Measurements from ENCODE around the gene GHR.
"Not testable (repeated sequence)": the region's sequence is repeated elsewhere in the genome, so short reads cannot be mapped to it uniquely, and the experiment has no call there.

GHR gene

DNA sequence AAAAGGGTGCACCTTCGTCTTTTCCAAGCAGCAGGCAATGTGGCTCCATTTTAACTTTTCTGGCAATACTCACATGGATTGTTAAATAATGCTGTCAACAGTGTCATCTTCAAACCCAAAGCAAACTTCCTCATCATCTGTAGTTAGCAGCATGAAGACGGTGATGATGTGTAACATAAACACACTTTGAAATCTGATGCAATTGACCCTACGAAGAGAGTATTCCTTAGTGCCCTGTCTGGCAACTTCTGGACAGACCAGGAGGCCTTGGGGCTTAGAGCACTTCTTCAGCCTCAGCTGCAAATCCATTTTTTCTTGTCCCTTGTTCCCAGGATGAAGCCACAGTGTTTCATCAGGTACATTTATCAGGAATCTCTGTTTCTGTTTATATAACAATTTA is 149.1 kb downstream of the GHR start:
- no peak for DNase-seq

- DNase-seq = no peak
Measured at GRCh38 chr5:42573386-42573785, 150.1 kb downstream of the GHR start.

DNA sequence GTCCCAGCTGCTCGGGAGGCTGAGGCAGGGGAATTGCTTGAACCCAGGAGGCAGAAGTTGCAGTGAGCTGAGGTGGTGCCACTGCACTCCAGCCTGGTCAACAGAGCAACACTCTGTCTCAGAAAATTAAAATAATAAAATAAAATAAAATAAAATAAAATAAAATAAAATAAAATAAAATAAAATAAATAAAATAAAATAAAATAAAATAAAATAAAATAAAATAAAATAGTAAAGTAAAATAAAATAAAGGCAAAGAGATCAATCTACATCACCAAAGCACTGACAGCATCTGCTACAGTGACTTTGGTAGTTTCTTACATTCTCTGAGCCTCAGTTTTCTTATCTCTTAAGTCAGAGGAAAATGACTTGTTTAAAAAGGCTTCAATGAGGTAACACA is 152.7 kb downstream of the GHR start:
- not testable (repeated sequence) for DNase-seq

- DNase-seq = not testable (repeated sequence)
Measured at GRCh38 chr5:42578901-42579300, 155.7 kb downstream of the GHR start.

DNA sequence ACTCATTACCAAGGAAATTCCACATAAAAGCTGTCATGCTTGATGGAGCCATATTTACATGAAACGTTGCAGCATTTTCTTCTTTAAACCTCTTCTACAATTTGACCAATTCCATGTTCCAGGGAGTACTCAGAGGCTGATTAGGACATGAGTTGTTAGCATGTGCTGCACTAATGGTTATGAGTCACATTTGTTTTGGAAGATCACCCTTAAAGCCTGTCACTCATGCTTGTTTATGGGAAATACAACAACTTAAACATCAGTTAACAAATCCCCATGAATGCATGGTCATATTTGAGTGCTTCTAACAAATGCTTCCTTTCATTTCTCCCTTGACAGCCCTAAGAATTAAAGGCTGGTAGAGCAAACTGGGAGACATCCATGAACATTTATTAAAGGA is 156.1 kb downstream of the GHR start:
- no peak for DNase-seq

DNA sequence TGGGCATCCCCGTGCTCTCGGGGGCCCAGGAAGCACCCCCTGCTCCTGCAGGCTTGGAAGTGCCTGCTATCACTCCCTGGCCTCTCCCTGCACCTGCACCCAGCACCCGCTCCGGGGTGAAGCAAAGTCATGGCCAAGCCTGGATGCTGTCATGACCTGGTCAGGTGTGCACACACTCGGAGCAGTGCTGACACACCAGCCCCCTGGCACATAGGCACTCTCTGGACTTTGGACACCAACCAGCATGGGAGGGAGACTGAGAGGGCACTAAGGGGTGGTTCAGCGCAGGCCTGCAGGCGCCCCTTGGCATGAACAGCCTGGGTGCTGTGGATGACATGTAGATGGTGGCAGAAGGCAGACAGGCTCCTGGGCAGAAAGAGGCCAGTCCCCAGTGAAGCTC is 158.6 kb downstream of the GHR start:
- DNase-seq = no peak

DNA sequence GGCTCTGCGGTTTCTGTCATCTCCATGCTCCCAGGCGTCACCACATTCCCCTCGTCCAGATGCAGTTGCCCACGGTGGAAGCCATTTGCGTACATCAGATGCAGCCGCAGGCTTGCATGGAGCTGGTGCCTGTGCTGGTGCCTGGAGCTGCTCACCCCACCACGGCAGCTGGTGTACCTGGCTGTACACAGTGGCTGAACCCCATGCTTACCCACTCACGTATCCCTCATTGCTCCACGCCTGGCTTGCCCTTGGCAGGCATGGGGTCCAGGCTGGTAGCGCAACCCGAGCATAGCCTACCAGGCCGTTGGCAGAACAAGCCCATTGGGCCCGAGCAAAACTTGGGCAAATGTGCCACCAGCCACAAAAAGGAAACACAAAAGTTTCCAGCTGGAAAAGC is 159.5 kb downstream of the GHR start:
- DNase-seq = no peak

DNA sequence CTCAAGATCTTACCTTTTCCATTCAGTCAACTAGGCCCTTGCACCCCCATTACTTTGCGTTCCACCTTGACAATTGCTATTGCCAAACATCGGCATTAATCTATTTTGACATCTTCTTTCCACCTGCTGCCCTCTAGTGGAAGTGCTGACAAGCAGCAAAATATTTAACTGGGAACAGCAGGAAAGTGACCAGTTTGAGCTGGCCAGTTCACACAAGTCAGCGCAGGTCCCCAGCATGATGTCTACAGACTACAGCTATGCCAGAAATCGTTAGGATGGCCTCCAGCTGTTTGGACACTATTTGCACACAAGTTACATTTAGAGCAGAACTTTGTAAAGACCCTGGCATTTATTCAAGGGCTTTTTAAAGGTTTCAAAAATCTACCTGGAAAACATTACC is 160.1 kb downstream of the GHR start:
- no peak for DNase-seq

DNA sequence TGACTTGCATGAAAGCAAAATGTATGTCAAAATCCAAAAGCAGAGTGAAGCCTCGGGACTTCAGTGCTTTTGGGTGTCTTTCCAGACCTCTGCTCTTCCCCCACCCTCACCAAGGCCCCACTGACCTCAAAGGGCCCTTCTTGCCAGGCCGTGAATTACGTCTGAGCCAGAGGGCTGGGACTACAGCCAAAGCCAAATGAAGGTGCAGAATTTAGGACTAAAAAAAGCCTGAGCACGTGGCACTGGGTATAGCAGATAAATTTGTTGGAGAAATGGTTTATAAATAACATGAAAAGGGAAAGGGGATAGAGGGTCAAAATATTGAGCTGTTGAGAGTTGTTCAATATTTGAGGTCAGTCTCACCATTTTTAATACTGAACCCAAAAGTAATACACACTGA is 163.4 kb downstream of the GHR start:
- no peak for DNase-seq

DNA sequence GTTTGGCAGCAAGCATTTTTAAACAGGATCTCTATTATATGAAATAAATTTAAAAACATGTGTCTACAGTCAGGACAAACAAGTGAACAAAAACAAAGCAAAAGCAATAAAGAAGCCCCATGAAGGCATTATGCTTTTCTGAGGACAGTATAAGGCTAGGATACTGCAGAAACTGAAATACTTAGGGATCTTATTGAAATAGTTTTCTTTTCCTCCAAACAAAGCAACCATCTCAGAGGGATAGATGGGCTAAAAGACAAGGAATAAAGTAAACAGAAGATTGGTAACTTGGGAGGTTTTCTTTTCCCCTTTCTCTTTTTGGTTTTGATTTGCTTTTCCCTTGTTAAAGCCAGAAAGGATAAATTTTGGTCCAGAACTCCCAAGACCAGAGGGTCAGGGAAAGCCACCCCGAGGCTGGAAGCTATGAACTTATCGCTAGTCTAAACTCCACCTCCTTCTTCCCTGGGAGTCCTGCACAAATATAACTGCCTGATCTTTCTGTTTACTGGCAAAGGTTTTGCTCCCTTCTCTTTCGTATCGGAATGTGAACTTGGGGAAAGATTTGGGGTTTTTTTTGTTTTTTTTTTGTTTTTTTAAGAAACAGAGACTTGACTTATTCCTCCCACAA is 164.0 kb downstream of the GHR start:
- DNase-seq = no peak

DNA sequence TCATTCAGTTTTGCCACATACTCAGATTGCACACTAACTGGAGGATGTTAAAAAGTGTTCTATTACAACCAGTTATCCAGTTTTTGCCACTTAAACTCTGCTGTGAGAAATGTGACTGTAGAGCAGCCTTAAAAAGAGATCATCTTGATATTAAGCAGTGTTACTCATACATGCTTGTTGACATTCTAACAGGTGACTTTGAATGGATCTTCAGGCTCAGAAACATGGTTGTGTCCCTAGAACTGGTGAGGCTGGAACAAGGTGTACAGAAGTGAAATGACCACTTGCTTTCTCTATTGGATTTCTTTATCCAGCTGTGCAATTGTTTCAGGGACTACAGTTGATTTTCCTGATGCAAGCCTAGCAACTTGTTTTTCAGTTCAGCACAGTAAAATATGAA is 167.3 kb downstream of the GHR start:
- no peak for DNase-seq

DNA sequence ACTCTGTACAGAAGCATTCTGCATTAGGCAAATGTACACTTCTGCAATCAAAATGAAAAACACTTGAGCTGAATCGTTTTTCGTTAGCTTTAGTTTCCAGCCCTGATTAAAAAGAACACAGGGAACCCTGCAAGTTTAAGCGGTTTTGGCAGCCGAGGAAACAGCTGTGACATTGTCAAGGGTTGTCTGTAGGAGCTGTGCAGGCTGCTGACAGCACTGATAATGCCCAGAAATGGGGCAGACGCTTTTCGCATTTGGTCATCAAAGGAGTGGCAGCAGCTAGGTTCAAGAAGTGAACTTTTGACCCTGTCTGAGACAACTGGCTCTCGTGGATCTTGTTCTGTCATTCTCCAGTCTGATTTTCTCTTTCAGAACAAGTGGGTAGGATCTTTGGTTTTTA is 167.8 kb downstream of the GHR start:
- DNase-seq = no peak

GRCh38 chr5:42592401-42593140 is 169.3 kb downstream of the GHR start:
- no peak for DNase-seq

DNA sequence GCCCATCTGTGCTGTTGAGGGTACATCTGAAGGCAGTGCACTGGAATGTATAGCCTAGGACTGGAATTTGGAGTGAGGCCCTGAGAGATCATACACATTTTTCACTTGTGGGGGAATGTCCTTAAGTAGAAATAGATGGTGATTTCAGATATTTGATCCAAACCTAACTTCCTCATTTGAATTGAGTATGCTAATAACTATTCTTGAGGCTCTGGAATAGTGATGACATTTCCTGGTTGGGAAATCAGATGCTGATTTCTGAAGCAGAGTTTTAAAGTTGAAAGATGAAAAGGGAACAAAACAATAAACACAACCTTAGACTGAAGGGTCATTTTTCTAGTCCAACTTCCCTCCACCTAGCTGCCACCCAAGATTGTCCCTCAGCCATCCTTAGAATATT is 170.4 kb downstream of the GHR start:
- no peak for DNase-seq

DNA sequence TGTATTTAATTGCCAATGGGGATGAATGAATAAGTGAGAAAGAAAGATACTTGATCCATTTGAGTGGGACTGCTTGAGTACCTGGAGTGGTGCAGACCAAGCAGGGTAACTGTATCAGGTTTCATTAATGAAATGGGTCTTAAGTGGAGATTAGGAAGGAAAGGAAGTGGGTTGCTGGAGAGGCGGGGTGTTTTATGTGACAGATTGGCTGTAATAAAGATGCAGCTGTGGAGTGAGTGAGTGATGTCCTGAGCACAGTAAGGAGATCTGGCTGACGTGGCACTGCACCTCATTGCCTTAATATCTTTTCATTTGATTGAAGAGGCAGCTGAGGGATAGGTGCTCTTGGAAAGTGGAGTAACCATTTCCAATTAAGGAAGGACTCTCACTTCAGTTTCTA is 172.4 kb downstream of the GHR start:
- no peak for DNase-seq

- DNase-seq = no peak
Measured at GRCh38 chr5:42596817-42597216, 173.6 kb downstream of the GHR start.

- no peak for DNase-seq
Measured at GRCh38 chr5:42597318-42597937, 174.2 kb downstream of the GHR start.

DNA sequence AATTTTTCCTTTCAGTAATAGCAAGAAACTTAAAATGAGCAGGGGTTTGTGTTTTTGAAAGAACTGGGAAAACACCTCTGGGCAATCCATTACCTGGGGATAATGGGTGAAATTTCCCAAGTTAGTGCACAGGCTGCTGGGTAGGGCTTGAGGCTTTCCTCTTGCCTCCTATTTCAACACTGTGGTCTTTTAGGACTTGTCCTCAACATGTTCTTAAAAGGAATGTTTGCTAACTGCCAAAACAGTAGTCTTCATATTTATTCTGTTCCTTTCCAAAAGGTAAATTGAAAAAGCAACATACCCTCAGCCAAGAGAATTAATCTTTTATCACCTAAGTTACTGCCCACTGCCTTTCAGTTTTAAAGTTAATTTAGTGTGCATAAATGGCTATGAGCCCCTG is 175.1 kb downstream of the GHR start:
- DNase-seq = no peak

GRCh38 chr5:42599106-42599505 is 175.9 kb downstream of the GHR start:
- DNase-seq = no peak

GRCh38 chr5:42600441-42600840 is 177.2 kb downstream of the GHR start:
- no peak for DNase-seq

- DNase-seq = no peak
Measured at GRCh38 chr5:42604171-42604711, 181.0 kb downstream of the GHR start.

- DNase-seq = no peak
Measured at GRCh38 chr5:42605490-42605889, 182.3 kb downstream of the GHR start.

GRCh38 chr5:42606464-42606869 is 183.2 kb downstream of the GHR start:
- DNase-seq = no peak

- no peak for DNase-seq
Measured at GRCh38 chr5:42611437-42611836, 188.2 kb downstream of the GHR start.
